Right lobe of liver (tissue), 6 donors: Measurements from ENCODE around the gene SRC. TPM values are rescaled to one million over a fixed set of nuclear protein-coding genes. Genes with fewer than 3 reads are reported as not detected.

Experiments
- ATAC-seq, 4 donors: fragments of 200-7000 bp; cut with Tn5 transposase; one replicate each; pipeline ENCODE4 v1.9.1; 2020; ENCODE audit warnings: mild to moderate bottlenecking in 4 of 4, moderate library complexity in 4 of 4
- DNase-seq, 3 donors: peaks; one replicate each; pipeline ENCODE4 v3.0.0-alpha.2; 2020
- H3K27ac ChIP-seq, 3 donors: fragments of 200-600 bp; one replicate each; pipeline ENCODE4 v1.8.0; 2022
- H3K27me3 ChIP-seq, 2 donors: fragments of 200-600 bp; one replicate each; pipeline ENCODE4 v1.8.0; 2022
- H3K36me3 ChIP-seq, 4 donors: fragments of 200-600 bp; sonication (generic) in 1 of 4; one replicate each; pipeline versions ENCODE4 v1.5.1 to v1.8.0; 2017 to 2022; ENCODE audit warnings: control low read depth in 1 of 4
- H3K4me1 ChIP-seq, 4 donors: fragments of 200-600 bp; sonication (generic) in 1 of 4; one replicate each; pipeline versions ENCODE4 v1.5.1 to v1.8.0; 2017 to 2022; ENCODE audit warnings: control low read depth in 1 of 4
- H3K4me3 ChIP-seq, 3 donors: fragments of 200-600 bp; one replicate each; pipeline ENCODE4 v1.8.0; 2022
- H3K9me3 ChIP-seq, 4 donors: fragments of 200-600 bp; sonication (generic) in 1 of 4; one replicate each; pipeline versions ENCODE4 v1.5.1 to v1.8.0; 2017 to 2022; ENCODE audit warnings: control low read depth in 1 of 4
- CTCF ChIP-seq, 4 donors: fragments of 200-600 bp in 3 of 4; fragments of 450-650 bp in 1 of 4; IDR thresholded peaks; one replicate each; pipeline versions ENCODE4 v1.5.1 to v1.8.0; 2016 to 2022; ENCODE audit warnings: antibody characterized with exemption in 4 of 4, mild to moderate bottlenecking in 2 of 4
- POLR2A ChIP-seq: fragments of 450-650 bp; IDR thresholded peaks from one replicate; pipeline ENCODE4 v1.6.1; 2017; ENCODE audit warnings: antibody characterized with exemption, mild to moderate bottlenecking
- WGBS: methylation state at CpG from one replicate; pipeline ENCODE4 v1.1.6; 2018; ENCODE audit warnings: low coverage, low lambda C conversion rate; ENCODE audit not compliant: insufficient coverage; ENCODE audit errors: missing lambda C conversion rate; 5-methylcytosine and 5-hydroxymethylcytosine counted together
- intact Hi-C, 2 donors: fragments of 100-400 bp; cut with DNase I; formaldehyde crosslinking; loops; one replicate each; pipeline versions ENCODE4 v1.11.2 to v1.14.1; 2022
- total RNA-seq, 6 experiments: library from RNA; depleted of rRNA in 2 of 6; stranded (reverse); fragments of >200 nt in 2 of 6; fragmentation: NEBNext Ultra II Directional in 3 of 6; extraction: Animal tissue kit (Norgen Biotek cat#: 25700) in 3 of 6; gene quantifications; one replicate each; pipeline versions ENCODE4 v1.1.0 to v1.2.4, GENCODE V29; 2016 to 2023
- donor health status: DM: no; HTN: yes; CAD: no.
- donor health status: DM: no; HTN: no; CAD: no.
- donor health status: DM: no; HTN: no; CAD: no.
- donor health status: DM: no; HTN: yes; CAD: no.
- donor health status: DM: no; HTN: yes; CAD: no.

Gene SRC
- total RNA-seq, 6 experiments from 2014 or later: 3.1 to 17.3 (median 11.2) TPM

GRCh38 chr20:37373020-37373598, 27.2 kb downstream of the SRC start:
- ATAC-seq (no peak), DNase-seq (no peak)
- no peak for TF ChIP-seq CTCF (IDR thresholded peaks at IDR 0.05)
- no peak for TF ChIP-seq POLR2A
- no peaks in the 10 kb centered on the region for H3K36me3 ChIP-seq
- H3K27me3 ChIP-seq: no peaks in the 10 kb centered on the region
- H3K27ac ChIP-seq: no peak overlapping the region
- WGBS: 86% methylated on average over 10 of the region's 10 CpGs
- no peak overlapping the region for H3K4me3 ChIP-seq
- H3K4me1 ChIP-seq: no peaks in the 10 kb centered on the region
- intact Hi-C loops: no loop called here
- no peaks in the 10 kb centered on the region for H3K9me3 ChIP-seq

- no peaks in the 10 kb centered on the region for H3K36me3 ChIP-seq
- H3K4me1 ChIP-seq: peaks cover 0 to 3% (median 0%) of the 10 kb centered on the region in 4 donors
- no peaks in the 10 kb centered on the region for H3K9me3 ChIP-seq
- DNase-seq (no peak), ATAC-seq (no peak)
- H3K4me3 ChIP-seq: no peak overlapping the region
- intact Hi-C loops: no loop called here
- 96% methylated on average over 3 of the region's 4 CpGs for whole genome bisulfite sequencing
- no peak overlapping the region for H3K27ac ChIP-seq
- no peaks in the 10 kb centered on the region for H3K27me3 ChIP-seq
- TF ChIP-seq CTCF (IDR thresholded peaks at IDR 0.05) (no peak), POLR2A (no peak)
Measured at GRCh38 chr20:37375227-37375626, 29.3 kb downstream of the SRC start.

GRCh38 chr20:37376324-37376723, 30.4 kb downstream of the SRC start:
- 100% methylated on average over 2 of the region's 4 CpGs for WGBS
- DNase-seq: peak in 1 of 3 donors; percentile 27
- no peak overlapping the region for H3K4me3 ChIP-seq
- no peaks in the 10 kb centered on the region for H3K27me3 ChIP-seq
- ATAC-seq: no peak
- H3K27ac ChIP-seq: no peak overlapping the region
- no peaks in the 10 kb centered on the region for H3K36me3 ChIP-seq
- H3K4me1 ChIP-seq: peaks cover 0 to 11% (median 1%) of the 10 kb centered on the region in 4 donors
- no peak for TF ChIP-seq POLR2A
- no peak for TF ChIP-seq CTCF (IDR thresholded peaks at IDR 0.05)
- intact Hi-C loops: no loop called here
- H3K9me3 ChIP-seq: no peaks in the 10 kb centered on the region

GRCh38 chr20:37376791-37377190, 30.9 kb downstream of the SRC start:
- Histone ChIP-seq H3K9me3 (no peaks in the 10 kb centered on the region), H3K36me3 (no peaks in the 10 kb centered on the region), H3K4me3 (no peak overlapping the region), H3K27ac (no peak overlapping the region), H3K4me1 (peaks cover 0 to 15% (median 1%) of the 10 kb centered on the region in 4 donors), H3K27me3 (no peaks in the 10 kb centered on the region)
- DNase-seq (peak in 1 of 3 donors; percentile 38), ATAC-seq (no peak)
- WGBS: 89% methylated on average over 4 of the region's 6 CpGs
- intact Hi-C loops: no loop called here
- TF ChIP-seq CTCF (IDR thresholded peaks at IDR 0.05) (no peak), POLR2A (no peak)
